Measurements from ENCODE around the gene PFKP.
A peak's percentile ranks its signal among the peaks of the same experiment; 100 is the strongest.
"Not testable (repeated sequence)": the region's sequence is repeated elsewhere in the genome, so short reads cannot be mapped to it uniquely, and the experiment has no call there.

The PFKP gene

DNA sequence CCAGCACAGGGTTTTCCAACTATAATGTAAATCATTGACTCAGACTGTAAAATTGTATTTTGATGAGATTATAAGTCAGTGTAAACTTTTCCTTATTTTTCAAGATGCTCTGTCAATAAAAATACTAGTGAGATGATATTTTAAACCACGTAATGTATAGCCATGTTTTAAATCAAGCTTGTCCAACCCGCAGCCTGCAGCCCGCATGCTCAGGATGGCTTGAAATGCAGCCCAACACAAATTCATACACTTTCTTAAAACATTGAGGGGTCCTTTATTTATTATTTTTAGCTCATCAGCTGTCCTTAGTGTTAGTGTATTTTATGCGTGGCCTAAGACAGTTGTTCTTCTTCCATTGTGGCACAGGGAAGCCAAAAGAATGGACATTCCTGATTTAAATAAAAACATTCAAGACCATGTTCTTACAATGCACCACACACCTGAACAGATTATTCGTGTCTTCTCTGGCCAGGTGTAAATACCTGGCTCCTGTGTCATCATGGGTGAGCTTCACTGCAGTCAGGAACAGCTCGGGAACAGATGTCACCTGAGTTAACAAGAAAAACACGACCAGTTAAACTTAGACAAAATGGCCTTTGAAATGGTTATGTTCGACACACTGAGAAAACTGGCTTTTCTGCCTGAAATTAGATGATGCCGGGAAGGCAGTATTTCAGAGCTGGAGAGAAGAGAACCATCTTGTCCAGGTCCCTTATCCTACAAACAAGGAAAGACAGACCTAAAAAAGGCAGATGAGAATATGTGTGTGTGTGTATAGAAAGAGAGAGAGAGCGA, 99.3 kb downstream of the PFKP start:
- DNase-seq: no peak

DNA sequence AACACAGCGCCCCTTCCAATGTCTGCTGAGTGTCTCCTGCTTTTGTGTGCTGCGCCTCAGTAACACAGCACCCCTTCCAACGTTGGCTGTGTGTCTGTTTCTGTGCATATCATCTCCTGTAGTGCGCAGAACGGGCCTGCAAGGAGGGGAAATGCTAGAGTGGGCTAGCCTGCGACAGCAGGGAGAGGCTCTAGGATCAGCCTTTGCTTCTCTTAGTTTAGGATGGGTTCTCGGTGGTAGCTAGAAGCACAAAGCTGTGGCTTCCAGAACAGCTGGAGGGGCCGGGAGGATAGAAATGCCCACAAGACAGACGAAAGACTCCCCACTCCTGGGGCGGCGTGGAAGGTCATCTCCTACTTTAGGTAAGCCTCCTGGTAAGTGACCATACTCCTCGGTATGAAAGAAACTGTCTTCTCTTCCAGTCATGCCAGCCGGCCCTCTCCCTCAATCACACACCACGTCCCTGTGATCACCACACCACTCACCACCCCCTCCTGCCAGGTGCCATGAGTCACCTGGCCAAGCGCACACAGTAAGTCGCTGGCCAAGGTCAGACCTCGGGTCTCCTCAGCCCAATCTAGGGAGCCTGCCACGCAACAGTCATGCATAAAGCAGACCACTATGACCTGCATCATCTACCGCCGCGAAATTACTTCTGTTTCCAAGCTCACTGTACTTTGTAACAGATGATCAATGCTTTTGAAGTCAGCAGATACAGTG, 100.4 kb downstream of the PFKP start:
- no peak for DNase-seq

DNA sequence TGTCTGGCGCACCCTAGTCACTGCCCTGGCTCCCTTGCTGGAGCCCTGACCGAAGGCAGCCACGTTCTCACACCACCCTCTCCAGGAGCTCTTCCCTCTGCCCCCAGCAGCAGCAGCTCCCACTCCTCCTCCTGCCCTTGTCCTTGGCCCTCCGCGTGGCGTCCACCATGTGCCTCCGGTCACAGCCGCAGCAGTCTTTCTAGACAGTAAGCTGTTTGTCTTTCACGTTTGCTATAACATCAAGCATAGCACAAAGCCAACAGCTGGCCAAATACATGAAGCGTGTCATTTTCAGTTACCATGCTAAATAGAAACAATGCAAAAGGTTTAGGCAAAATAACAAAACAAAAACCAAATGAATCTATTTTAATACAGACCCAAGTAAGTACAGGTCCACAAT, 101.9 kb downstream of the PFKP start:
- DNase-seq: no peak

- no peak for DNase-seq
Observed at GRCh38 chr10:3169673-3170072, 102.3 kb downstream of the PFKP start.

DNA sequence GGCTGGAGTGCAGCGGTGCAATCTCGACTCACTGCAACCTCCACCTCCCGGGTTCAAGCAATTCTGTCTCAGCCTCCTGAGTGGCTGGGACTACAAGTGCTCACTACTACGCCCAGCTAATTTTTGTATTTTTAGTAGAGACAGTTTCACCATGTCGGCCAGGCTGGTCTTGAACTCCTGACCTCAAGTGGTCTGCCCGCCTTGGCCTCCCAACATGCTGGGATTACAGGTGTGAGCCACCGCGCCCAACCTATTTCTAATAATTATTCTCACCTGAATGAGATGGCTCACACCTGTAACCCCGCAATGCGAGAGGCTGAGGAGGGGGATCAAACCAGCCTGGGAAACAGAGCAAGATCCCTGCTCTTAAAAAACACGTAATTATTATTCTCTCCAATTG, 104.1 kb downstream of the PFKP start:
- DNase-seq: not testable (repeated sequence)

- DNase-seq: no peak
Observed at GRCh38 chr10:3172081-3172445, 104.7 kb downstream of the PFKP start.

DNA sequence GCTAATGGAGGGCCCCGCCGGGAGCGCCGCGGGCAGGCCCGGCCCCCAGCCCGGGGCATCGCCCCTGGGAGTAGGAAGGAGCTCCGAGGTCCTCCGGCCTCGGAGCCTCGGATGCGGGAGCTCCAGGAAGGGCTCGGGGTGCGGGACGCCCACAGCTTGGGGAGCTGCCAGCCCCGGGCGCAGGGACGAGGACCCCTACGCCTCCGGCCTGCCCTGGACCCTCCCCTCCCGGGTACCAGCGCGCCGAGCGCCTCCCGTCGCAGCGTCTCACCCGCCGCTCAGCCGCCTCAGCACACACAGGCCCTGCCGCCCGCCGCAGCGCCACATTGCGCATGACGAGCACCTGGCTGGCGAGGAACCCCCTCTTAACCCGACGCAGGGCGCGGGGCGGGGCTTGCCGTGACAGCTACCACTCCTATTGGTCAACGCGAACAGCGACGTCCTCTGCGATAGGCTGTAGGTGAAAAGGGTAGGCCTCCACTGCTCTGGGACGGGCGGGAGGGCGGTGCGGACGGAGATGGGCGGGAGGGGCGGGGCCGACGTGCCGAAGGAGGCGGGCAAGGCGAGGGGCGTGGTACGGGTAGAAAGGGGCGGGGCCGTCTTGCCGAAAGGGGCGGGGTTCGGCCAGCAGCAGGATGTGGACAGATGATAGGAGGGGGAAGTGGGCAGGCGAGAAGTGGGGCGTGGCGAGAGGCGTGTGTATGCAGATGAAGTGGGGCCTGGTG, 105.3 kb downstream of the PFKP start, which contains the start of gene PITRM1:
TSS of gene PITRM1 (minus strand) at position 337 of the 725 bp plus-strand sequence. CDS start at position 327, 10 bp downstream.
- DNase-seq: peak; percentile 93 to 97 (median 96)

- DNase-seq: peak in 1 of 3 experiments; percentile 96
Observed at GRCh38 chr10:3173171-3173878, 106.0 kb downstream of the PFKP start.

DNA sequence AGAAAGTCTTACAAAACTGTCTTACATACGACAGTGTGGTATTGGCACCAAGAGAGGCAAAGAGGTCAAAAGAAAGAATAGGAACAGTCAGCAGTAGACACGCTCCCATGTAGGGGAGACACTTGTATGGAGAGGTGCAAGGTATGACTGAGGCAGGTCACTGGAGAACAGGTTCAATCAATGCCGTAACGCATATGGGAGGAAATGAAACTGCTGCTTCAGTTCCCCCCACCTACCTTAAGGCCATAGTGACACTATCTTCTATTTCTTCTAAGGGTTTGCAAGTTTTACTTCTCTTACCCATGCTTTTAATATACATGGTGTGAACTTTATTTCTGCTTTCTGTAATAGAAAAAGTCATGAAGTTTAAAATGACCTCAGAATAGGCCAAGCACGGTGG, 110.7 kb downstream of the PFKP start:
- no peak for DNase-seq

- no peak for DNase-seq
Observed at GRCh38 chr10:3179174-3179573, 111.8 kb downstream of the PFKP start.

DNA sequence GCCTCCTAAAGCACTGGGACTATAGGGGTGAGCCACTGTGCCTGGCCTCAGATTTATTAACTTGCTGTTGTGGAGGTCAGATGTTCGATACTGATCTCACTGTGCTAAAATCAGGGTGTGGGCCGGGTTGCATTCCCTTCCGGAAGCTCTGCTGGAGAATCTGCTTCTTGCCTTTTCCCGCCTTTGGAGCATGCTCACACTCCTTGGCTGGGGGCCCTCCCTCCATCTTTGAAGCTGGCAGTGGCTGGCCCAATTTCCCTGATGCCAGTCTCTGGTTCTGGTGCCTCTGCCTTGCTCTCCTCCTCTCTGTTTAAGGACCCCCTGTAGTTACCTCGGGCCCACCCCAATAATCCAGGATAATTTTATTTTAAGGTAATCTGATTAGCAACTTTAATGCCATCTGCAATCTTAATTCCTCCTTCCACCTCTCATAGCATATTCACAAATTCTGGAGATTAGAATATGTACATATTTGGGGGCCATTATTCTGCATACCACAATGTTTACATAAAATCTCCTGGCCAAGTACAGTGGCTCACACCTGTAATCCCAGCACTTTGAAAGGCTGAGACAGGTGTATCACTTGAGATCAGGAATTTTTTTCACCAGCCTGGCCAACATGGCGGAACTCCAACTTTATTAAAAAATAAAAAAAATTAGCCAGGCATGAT, 113.1 kb downstream of the PFKP start:
- no peak for DNase-seq

DNA sequence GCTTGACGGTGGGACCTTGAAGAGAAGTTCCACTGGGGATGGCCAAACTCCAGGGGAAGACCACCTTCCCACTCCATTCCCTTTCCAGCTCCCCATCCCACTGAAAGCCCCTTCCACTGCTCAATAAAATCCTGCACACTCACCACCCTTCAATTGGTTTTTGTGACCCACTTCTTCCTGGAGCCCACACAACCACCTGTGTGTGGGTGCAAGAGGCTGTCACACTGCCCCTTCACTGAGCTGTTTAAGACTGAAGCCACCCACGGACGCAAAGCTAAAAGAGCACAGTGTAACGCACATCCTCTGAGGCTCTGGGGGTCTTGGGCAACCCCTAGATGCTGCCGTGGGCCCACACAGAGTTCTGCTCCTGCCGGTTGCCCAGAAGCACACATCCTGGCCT, 118.0 kb downstream of the PFKP start:
- no peak for DNase-seq

DNA sequence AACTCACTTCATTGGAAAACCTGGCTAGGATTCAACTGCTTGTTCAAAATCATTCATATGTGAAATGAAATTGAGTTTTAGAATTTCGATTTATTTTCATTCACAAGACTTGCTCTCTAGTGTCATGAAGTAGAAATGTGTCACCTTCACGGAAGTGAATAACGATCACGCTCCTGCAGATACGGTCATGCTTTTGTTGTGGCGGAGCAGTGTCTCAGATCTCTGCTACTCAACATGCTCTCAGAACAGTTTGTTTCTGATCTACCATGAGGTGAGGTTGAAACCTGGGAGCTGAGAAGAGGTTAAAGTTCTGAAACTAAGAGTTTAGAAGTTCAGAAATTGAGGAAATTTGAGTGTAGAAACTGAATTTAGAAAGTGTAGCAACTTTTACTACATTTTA, 119.0 kb downstream of the PFKP start:
- DNase-seq: no peak

Data from NCI-H1417 (cell line).